ENCODE results near the gene CALM3.

DNA sequence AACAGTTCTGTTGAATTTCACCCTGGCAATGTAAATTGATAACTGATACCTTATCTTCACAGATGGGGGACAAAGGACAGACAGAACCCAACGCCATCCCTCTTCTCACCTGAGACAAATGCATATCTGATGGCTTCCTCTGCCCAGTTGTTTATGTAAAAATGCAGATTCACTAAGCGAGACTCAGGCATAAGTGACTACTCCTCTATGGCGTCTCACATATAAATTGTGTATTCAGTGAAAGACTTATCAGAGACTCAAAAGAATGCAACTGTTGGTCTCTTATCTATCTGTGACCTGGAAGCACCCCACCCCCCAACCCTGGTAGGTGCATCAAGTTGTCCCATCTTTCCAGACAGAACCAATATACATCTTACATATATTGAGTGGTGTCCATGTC is 13.3 kb upstream of the CALM3 start:
- no peak for TF ChIP-seq POLR2A (IDR thresholded peaks at IDR 0.05)
- no peak for TF ChIP-seq CTCF (IDR thresholded peaks at IDR 0.05)

Measured in thyroid gland (tissue), 4 donors.